SH-SY5Y (cell line): ENCODE data around the gene RUFY3.

Source experiments
- GATA2 ChIP-seq: IDR thresholded peaks from 2 replicates; pipeline ENCODE4 v1.6.1; 2011; ENCODE audit warnings: mild to moderate bottlenecking, low read depth, low read length
- GATA3 ChIP-seq: IDR thresholded peaks from 2 replicates; pipeline ENCODE4 v1.6.1; 2011; ENCODE audit warnings: low read depth, mild to moderate bottlenecking, low read length, moderate library complexity

DNA sequence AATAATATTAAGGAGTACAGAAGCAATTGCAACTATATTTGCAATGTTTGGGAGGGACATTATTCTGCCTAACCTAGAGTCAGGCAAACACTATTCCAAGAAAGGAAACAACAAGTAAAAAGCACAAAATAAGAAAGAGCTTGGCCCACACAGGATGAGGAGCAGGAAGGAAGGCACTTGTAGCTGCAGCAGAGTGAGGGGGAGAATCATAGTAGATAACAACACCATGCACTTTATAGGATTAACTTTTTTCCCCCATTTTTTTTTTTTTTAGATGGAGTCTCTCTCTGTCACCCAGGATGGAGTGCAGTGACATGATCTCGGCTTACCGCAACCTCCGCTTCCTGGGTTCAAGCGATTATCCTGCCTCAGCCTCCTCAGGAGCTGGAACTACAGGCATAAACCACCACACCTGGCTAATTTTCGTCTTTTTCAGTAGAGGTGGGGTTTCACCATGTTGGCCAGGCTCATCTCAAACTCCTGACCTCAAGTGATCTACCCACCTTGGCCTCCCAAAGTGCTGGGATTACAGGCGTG lies 45.1 kb upstream of the RUFY3 start:
- no peak for TF ChIP-seq GATA3
- TF ChIP-seq GATA2 = no peak
